Vagina (tissue), 2 donors: Measurements from ENCODE around the gene ORC6.

Source experiments
- CTCF ChIP-seq, 3 experiments: fragments of 450-650 bp in 2 of 3; fragments of 200-600 bp in 1 of 3; sonication (generic) in 1 of 3; IDR thresholded peaks; one replicate each; pipeline ENCODE4 v1.5.1; 2017 to 2019; ENCODE audit warnings: antibody characterized with exemption in 3 of 3, mild to moderate bottlenecking in 2 of 3, moderate library complexity in 2 of 3
- POLR2A ChIP-seq, 2 donors: fragments of 450-650 bp; IDR thresholded peaks; one replicate each; pipeline ENCODE4 v1.6.1; 2017; ENCODE audit warnings: antibody characterized with exemption in 2 of 2, mild to moderate bottlenecking in 2 of 2, moderate library complexity in 2 of 2
- POLR2AphosphoS5 ChIP-seq, 2 donors: sonication (generic); formaldehyde crosslinking; IDR thresholded peaks; one replicate each; pipeline ENCODE4 v1.9.0; 2017; ENCODE audit warnings: antibody characterized with exemption in 2 of 2, mild to moderate bottlenecking in 2 of 2, low read depth in 1 of 2; ENCODE audit not compliant: insufficient read depth in 1 of 2

GRCh38 chr16:46691726-46692125 lies 2.3 kb downstream of the ORC6 start:
- TF ChIP-seq CTCF (IDR thresholded peaks at IDR 0.05) (no peak), POLR2A (IDR thresholded peaks at IDR 0.05) (no peak), POLR2AphosphoS5 (IDR thresholded peaks at IDR 0.05; ENCODE audit: insufficient read depth in 1 of 2, low read depth in 1 of 2) (no peak)
